ENCODE data around the gene C1orf74.

The C1orf74 gene

GRCh38 chr1:209770636-209771415, 13.5 kb downstream of the C1orf74 start:
- TF ChIP-seq YY1 (IDR thresholded peaks at IDR 0.05; ENCODE audit: low read depth) = no peak
- TF ChIP-seq ZBTB7A (IDR thresholded peaks at IDR 0.05; ENCODE audit: low read depth) = no peak
- no peak for TF ChIP-seq TAF1 (IDR thresholded peaks at IDR 0.05; ENCODE audit: low read depth)
- TF ChIP-seq CEBPB (IDR thresholded peaks at IDR 0.05) = no peak

- TF ChIP-seq TCF12 (IDR thresholded peaks at IDR 0.05; ENCODE audit: low read depth) (no peak), USF1 (IDR thresholded peaks at IDR 0.05) (no peak), CEBPB (IDR thresholded peaks at IDR 0.05) (no peak), ZBTB7A (IDR thresholded peaks at IDR 0.05; ENCODE audit: low read depth) (no peak), MAX (IDR thresholded peaks at IDR 0.05) (no peak), FOXM1 (IDR thresholded peaks at IDR 0.05; ENCODE audit: borderline replicate concordance, low read depth) (no peak), REST (IDR thresholded peaks at IDR 0.05; ENCODE audit: low read depth) (no peak), TEAD4 (IDR thresholded peaks at IDR 0.05) (no peak), TAF1 (IDR thresholded peaks at IDR 0.05; ENCODE audit: low read depth) (no peak), NFIC (IDR thresholded peaks at IDR 0.05) (no peak), RAD21 (IDR thresholded peaks at IDR 0.05; ENCODE audit: low read depth) (no peak), EGR1 (IDR thresholded peaks at IDR 0.05) (no peak)
Measured at GRCh38 chr1:209769971-209770370, 14.4 kb downstream of the C1orf74 start.

- TF ChIP-seq REST (IDR thresholded peaks at IDR 0.05; ENCODE audit: low read depth) = no peak
- no peak for TF ChIP-seq USF1 (IDR thresholded peaks at IDR 0.05)
- TF ChIP-seq YY1 (IDR thresholded peaks at IDR 0.05; ENCODE audit: low read depth) = no peak
- TF ChIP-seq EP300 (IDR thresholded peaks at IDR 0.05; ENCODE audit: borderline replicate concordance) = no peak
- no peak for TF ChIP-seq TEAD4 (IDR thresholded peaks at IDR 0.05)
- no peak for TF ChIP-seq ZBTB7A (IDR thresholded peaks at IDR 0.05; ENCODE audit: low read depth)
- TF ChIP-seq CREB1 (IDR thresholded peaks at IDR 0.05; ENCODE audit: low read depth) = no peak
- TF ChIP-seq TCF12 (IDR thresholded peaks at IDR 0.05; ENCODE audit: low read depth) = no peak
- no peak for TF ChIP-seq FOXM1 (IDR thresholded peaks at IDR 0.05; ENCODE audit: borderline replicate concordance, low read depth)
- no peak for TF ChIP-seq RAD21 (IDR thresholded peaks at IDR 0.05; ENCODE audit: low read depth)
- TF ChIP-seq NFIC (IDR thresholded peaks at IDR 0.05) = no peak
- no peak for TF ChIP-seq EGR1 (IDR thresholded peaks at IDR 0.05)
- TF ChIP-seq TAF1 (IDR thresholded peaks at IDR 0.05; ENCODE audit: low read depth) = no peak
- no peak for TF ChIP-seq CEBPB (IDR thresholded peaks at IDR 0.05)
Measured at GRCh38 chr1:209769171-209769904, 15.0 kb downstream of the C1orf74 start.

GRCh38 chr1:209768354-209768774, 16.0 kb downstream of the C1orf74 start:
- no peak for TF ChIP-seq TCF12 (IDR thresholded peaks at IDR 0.05; ENCODE audit: low read depth)
- no peak for TF ChIP-seq YY1 (IDR thresholded peaks at IDR 0.05; ENCODE audit: low read depth)
- no peak for TF ChIP-seq RAD21 (IDR thresholded peaks at IDR 0.05; ENCODE audit: low read depth)
- no peak for TF ChIP-seq NFIC (IDR thresholded peaks at IDR 0.05)
- no peak for TF ChIP-seq EP300 (IDR thresholded peaks at IDR 0.05; ENCODE audit: borderline replicate concordance)
- TF ChIP-seq CEBPB (IDR thresholded peaks at IDR 0.05) = no peak
- no peak for TF ChIP-seq TEAD4 (IDR thresholded peaks at IDR 0.05)
- TF ChIP-seq REST (IDR thresholded peaks at IDR 0.05; ENCODE audit: low read depth) = no peak
- no peak for TF ChIP-seq USF1 (IDR thresholded peaks at IDR 0.05)
- TF ChIP-seq ZBTB7A (IDR thresholded peaks at IDR 0.05; ENCODE audit: low read depth) = no peak
- no peak for TF ChIP-seq MAX (IDR thresholded peaks at IDR 0.05)
- no peak for TF ChIP-seq EGR1 (IDR thresholded peaks at IDR 0.05)
- TF ChIP-seq FOXM1 (IDR thresholded peaks at IDR 0.05; ENCODE audit: borderline replicate concordance, low read depth) = no peak
- TF ChIP-seq TAF1 (IDR thresholded peaks at IDR 0.05; ENCODE audit: low read depth) = no peak
- no peak for TF ChIP-seq CREB1 (IDR thresholded peaks at IDR 0.05; ENCODE audit: low read depth)
